ENCODE results near the gene SRD5A1.

The SRD5A1 gene

GRCh38 chr5:6700685-6701355 is 67.6 kb downstream of the SRD5A1 start:
- no peak for DNase-seq (ENCODE audit: low read depth)
- H3K4me3 ChIP-seq (ENCODE audit: low read depth, low read length), result no peak overlapping the region
- TF ChIP-seq, protein P1, sequence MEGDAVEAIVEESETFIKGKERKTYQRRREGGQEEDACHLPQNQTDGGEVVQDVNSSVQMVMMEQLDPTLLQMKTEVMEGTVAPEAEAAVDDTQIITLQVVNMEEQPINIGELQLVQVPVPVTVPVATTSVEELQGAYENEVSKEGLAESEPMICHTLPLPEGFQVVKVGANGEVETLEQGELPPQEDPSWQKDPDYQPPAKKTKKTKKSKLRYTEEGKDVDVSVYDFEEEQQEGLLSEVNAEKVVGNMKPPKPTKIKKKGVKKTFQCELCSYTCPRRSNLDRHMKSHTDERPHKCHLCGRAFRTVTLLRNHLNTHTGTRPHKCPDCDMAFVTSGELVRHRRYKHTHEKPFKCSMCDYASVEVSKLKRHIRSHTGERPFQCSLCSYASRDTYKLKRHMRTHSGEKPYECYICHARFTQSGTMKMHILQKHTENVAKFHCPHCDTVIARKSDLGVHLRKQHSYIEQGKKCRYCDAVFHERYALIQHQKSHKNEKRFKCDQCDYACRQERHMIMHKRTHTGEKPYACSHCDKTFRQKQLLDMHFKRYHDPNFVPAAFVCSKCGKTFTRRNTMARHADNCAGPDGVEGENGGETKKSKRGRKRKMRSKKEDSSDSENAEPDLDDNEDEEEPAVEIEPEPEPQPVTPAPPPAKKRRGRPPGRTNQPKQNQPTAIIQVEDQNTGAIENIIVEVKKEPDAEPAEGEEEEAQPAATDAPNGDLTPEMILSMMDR (conservative IDR thresholded peaks at IDR 0.05; ENCODE audit: low read depth, low read length), result no peak

DNA sequence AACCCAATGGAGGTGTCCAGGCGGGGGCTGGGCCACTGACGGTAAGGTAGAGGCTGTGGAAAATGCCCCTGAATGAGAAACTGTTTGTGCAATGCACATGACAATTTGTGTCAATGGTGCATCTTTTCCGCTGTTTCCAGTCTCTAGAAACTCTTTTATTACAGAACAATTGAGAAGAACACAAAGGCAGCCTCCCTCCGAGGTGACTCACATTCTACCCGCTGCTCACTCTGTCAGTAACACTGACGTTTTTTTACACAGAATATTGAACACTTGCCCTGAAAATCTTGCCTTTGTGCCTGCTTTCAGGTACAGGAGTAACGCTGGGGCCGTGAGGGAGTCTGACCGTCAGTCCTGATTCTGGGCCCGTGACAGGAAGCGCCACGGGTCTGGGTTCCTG is 68.3 kb downstream of the SRD5A1 start:
- no peak for DNase-seq (ENCODE audit: low read depth)
- TF ChIP-seq, protein P1 (conservative IDR thresholded peaks at IDR 0.05; ENCODE audit: low read depth, low read length), result no peak
- H3K4me3 ChIP-seq (ENCODE audit: low read depth, low read length), result no peak overlapping the region

DNA sequence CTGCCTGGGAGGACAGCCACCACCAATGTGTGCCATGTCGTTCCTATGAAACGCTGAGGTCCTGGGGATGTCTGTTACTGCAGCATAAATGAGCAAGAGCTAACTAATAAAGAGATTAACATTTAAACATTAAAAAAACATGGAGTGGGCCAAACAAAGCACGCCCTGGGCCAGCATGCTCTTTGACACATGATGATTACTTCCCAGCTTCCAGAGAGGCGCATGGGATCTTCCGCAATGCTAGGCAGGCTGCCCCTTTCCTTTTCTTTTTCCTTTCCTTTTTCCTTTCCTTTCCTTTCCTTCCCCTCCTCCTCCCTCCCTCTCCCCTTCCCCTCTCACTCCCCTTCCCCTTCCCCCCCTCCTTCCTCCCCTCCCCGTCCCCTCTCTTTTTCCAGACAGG is 69.4 kb downstream of the SRD5A1 start:
- TF ChIP-seq, protein P1 (conservative IDR thresholded peaks at IDR 0.05; ENCODE audit: low read depth, low read length), result no peak
- no peak for DNase-seq (ENCODE audit: low read depth)
- H3K4me3 ChIP-seq (ENCODE audit: low read depth, low read length), result no peak overlapping the region

DNA sequence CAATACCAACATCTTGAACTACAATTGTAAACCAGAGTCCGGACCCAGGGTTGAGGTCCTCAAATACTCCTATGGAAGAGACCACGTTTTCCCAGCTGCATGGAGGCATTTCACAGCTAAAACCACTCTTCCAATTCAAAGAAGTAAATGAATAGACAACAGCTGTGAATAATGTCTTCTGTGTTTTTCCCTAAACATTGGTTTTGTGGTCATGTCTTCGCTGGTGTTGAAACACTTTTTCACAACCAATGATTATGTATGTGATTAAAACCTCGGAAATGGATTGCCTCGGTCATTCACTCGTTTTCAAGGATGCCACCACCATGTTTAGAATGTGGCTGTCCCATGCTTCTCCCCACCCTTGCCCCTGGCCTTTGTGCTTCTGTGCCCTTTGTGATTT is 70.6 kb downstream of the SRD5A1 start:
- no peak overlapping the region for H3K4me3 ChIP-seq (ENCODE audit: low read depth, low read length)
- DNase-seq (ENCODE audit: low read depth), result peak; percentile 54
- TF ChIP-seq, protein P1 (conservative IDR thresholded peaks at IDR 0.05; ENCODE audit: low read depth, low read length), result no peak

DNA sequence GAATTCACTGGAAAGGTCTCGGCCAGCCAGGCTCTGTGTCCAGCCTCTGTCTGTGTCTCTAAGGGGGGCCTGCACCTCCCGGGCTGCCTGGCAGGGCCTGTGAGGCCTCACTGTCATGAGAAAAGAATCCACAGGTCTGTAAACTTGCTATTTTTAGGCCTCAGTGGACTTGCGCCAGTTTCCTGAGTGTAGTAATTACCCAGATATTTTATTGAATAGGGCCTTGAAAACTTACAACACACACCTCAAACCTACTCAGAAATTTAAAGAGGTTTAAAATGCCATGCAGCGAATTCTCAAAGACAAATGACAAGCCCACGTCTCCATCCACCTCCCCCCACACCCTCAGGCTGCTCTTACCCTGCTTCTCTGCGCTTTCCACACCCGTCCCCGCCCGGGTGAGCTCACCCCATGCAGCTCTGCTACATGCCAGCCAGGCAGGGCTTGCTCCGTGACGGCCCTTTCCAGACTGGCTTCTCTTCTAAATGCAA is 71.2 kb downstream of the SRD5A1 start:
- peak; percentile 94 for DNase-seq (ENCODE audit: low read depth)
- H3K4me3 ChIP-seq (ENCODE audit: low read depth, low read length), result no peak overlapping the region
- TF ChIP-seq, protein P1 (conservative IDR thresholded peaks at IDR 0.05; ENCODE audit: low read depth, low read length), result no peak

GRCh38 chr5:6705088-6705487 is 71.8 kb downstream of the SRD5A1 start:
- TF ChIP-seq, protein P1 (conservative IDR thresholded peaks at IDR 0.05; ENCODE audit: low read depth, low read length), result no peak
- DNase-seq (ENCODE audit: low read depth), result no peak
- no peak overlapping the region for H3K4me3 ChIP-seq (ENCODE audit: low read depth, low read length)

DNA sequence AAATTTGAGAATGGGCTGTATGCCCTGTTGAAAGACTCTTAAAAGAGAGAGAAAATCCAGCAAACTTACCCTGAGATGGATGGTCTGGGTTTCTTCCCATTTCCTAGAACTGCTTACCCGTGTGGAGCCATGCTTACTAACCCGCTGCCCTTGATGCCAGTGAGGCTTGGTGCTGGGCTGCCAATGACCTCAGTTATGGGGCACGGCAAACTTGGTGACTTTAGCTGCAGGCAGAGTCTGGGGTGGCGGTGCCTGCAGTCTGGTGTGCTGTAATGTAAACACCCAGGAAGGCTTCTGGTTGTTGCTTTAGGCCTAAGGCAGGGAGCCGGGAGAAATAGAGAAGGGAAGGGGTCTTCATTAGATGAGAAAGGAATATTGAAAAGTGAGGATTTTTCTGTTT is 72.7 kb downstream of the SRD5A1 start:
- DNase-seq (ENCODE audit: low read depth), result no peak
- TF ChIP-seq, protein P1 (conservative IDR thresholded peaks at IDR 0.05; ENCODE audit: low read depth, low read length), result no peak
- no peak overlapping the region for H3K4me3 ChIP-seq (ENCODE audit: low read depth, low read length)

All from choroid plexus epithelial cell (primary cell).